ENCODE measurements around the gene GPAT3.
A peak's percentile ranks its signal among the peaks of the same experiment; 100 is the strongest.

Gene GPAT3

GRCh38 chr4:83535520-83536361, at the start of gene GPAT3 (continued):
- TF ChIP-seq WT1 (tag by site-specific recombination; IDR thresholded peaks at IDR 0.05) (peak; percentile 24; the same call in 1 of the 2 replicates), OVOL3 (tag by site-specific recombination; IDR thresholded peaks at IDR 0.05) (no peak), ZNF629 (tag by site-specific recombination; IDR thresholded peaks at IDR 0.05) (peak; percentile 66; the same call in 1 of the 2 replicates), PRDM10 (tag by site-specific recombination; IDR thresholded peaks at IDR 0.05) (peak; percentile 28; the same call in 1 of the 2 replicates), REST (tag by site-specific recombination; IDR thresholded peaks at IDR 0.05) (0 out of 2 replicates have a peak, but pooled peaks have one; percentile 16), ZNF335 (tag by site-specific recombination; conservative IDR thresholded peaks at IDR 0.05) (peak; percentile 72), PRDM6 (tag by site-specific recombination; IDR thresholded peaks at IDR 0.05) (0 out of 2 replicates have a peak, but pooled peaks have one; percentile 14), ZSCAN18 (tag by site-specific recombination; IDR thresholded peaks at IDR 0.05) (no peak), ZFP69B (tag by site-specific recombination; IDR thresholded peaks at IDR 0.05) (no peak), SP2 (tag by site-specific recombination; IDR thresholded peaks at IDR 0.05) (peak; percentile 56), HIC1 (tag by site-specific recombination; IDR thresholded peaks at IDR 0.05) (peak; percentile 96), ZNF341 (tag by site-specific recombination; IDR thresholded peaks at IDR 0.05; ENCODE audit: low read depth) (peak; percentile 91), ZNF785 (tag by site-specific recombination; IDR thresholded peaks at IDR 0.05) (no peak), ZNF501 (tag by site-specific recombination; IDR thresholded peaks at IDR 0.05) (no peak; the same call in none of the 2 replicates), ZNF670 (tag by site-specific recombination; IDR thresholded peaks at IDR 0.05; ENCODE audit: low read depth) (no peak), ZBTB11 (tag by site-specific recombination; conservative IDR thresholded peaks at IDR 0.05; ENCODE audit: low read depth) (peak; percentile 30; the same call in 1 of the 2 replicates), ZNF555 (tag by site-specific recombination; conservative IDR thresholded peaks at IDR 0.05) (no peak), ZNF391 (tag by site-specific recombination; IDR thresholded peaks at IDR 0.05; ENCODE audit: borderline replicate concordance, low read depth) (peak; percentile 36; the same call in 1 of the 2 replicates), ZNF654 (tag by site-specific recombination; IDR thresholded peaks at IDR 0.05; ENCODE audit: low read depth) (no peak), ZNF404 (tag by site-specific recombination; IDR thresholded peaks at IDR 0.05) (no peak), ZNF621 (tag by site-specific recombination; IDR thresholded peaks at IDR 0.05) (no peak), ZNF837 (tag by site-specific recombination; IDR thresholded peaks at IDR 0.05) (no peak)
